T47D (cell line): ENCODE data around the gene GGA2.

Experiments
- DNase-seq, 2 experiments: peaks; one replicate each; pipeline versions ENCODE4 v3.0.0 to v3.0.0-alpha.2; 2011 to 2012; ENCODE audit warnings: low read depth in 1 of 2, low spot score in 1 of 2
- JUND ChIP-seq: IDR thresholded peaks from 2 replicates; pipeline ENCODE4 v1.6.1; 2012; ENCODE audit warnings: low read depth
- in situ Hi-C: cut with HindIII; loops from 2 replicates; pipeline ENCODE4 v1.10.0; 2016; ENCODE audit warnings: low sequenced_read_pairs, low pct_unique_long_range_greater_than_20kb

The GGA2 gene

GRCh38 chr16:23433261-23433920, 76.9 kb downstream of the GGA2 start:
- peak in 1 of 2 experiments; percentile 39 for DNase-seq
- in situ Hi-C loops: no loop called here
- TF ChIP-seq JUND: no peak

GRCh38 chr16:23432176-23433128, 77.8 kb downstream of the GGA2 start:
- in situ Hi-C loops: no loop called here
- peak in 1 of 2 experiments; percentile 18 for DNase-seq
- TF ChIP-seq JUND: no peak

GRCh38 chr16:23428351-23428750, 81.9 kb downstream of the GGA2 start:
- TF ChIP-seq JUND: no peak
- in situ Hi-C loops: no loop called here
- DNase-seq: no peak

- in situ Hi-C loops: no loop called here
- peak in 1 of 2 experiments; percentile 79 for DNase-seq
These were observed 85.9 kb downstream of the GGA2 start for GRCh38 chr16:23424292-23424958.

GRCh38 chr16:23423496-23424049, 86.7 kb downstream of the GGA2 start:
- peak; percentile 34 to 91 for DNase-seq
- in situ Hi-C loops: no loop called here
- TF ChIP-seq JUND: peak; percentile 94; the same call in 1 of the 2 replicates

More at GRCh38 chr16:23424292-23424958, 85.9 kb downstream of the GGA2 start:
- TF ChIP-seq JUND: no peak

GRCh38 chr16:23420011-23420410, 90.3 kb downstream of the GGA2 start:
- in situ Hi-C loops: no loop called here
- no peak for DNase-seq
- no peak for TF ChIP-seq JUND

GRCh38 chr16:23416816-23417215, 93.5 kb downstream of the GGA2 start:
- in situ Hi-C loops: no loop called here
- DNase-seq: no peak
- no peak for TF ChIP-seq JUND

- no peak for DNase-seq
- in situ Hi-C loops: no loop called here
- no peak for TF ChIP-seq JUND
These were observed 95.6 kb downstream of the GGA2 start for GRCh38 chr16:23414731-23415130.
